Left lung (tissue), 10 donors: ENCODE results near the gene PRPF40A. TPM values are rescaled to one million over a fixed set of nuclear protein-coding genes. Genes with fewer than 3 reads are reported as not detected.

Experiments used
- ATAC-seq: fragments of 200-7000 bp; cut with Tn5 transposase; one replicate; pipeline ENCODE4 v1.9.1; 2020; ENCODE audit warnings: moderate library complexity
- DNase-seq, 4 donors: peaks; one replicate each; pipeline ENCODE4 v3.0.0-alpha.2; 2013 to 2020
- H3K27ac ChIP-seq, 2 donors: fragments of 200-600 bp; sonication (generic) in 1 of 2; one replicate each; pipeline versions ENCODE4 v1.5.0 to v1.8.0; 2020 to 2021
- H3K27me3 ChIP-seq, 2 donors: fragments of 200-600 bp; sonication (generic) in 1 of 2; one replicate each; pipeline versions ENCODE4 v1.5.0 to v1.8.0; 2020 to 2021
- H3K36me3 ChIP-seq, 2 donors: fragments of 200-600 bp; sonication (generic) in 1 of 2; one replicate each; pipeline versions ENCODE4 v1.5.0 to v1.8.0; 2020 to 2021
- H3K4me1 ChIP-seq, 2 donors: fragments of 200-600 bp; one replicate each; pipeline ENCODE4 v1.8.0; 2021
- H3K4me3 ChIP-seq, 2 donors: fragments of 200-600 bp; sonication (generic) in 1 of 2; one replicate each; pipeline versions ENCODE4 v1.5.0 to v1.8.0; 2020 to 2021; ENCODE audit warnings: mild to moderate bottlenecking in 1 of 2
- H3K9me3 ChIP-seq, 2 donors: fragments of 200-600 bp; sonication (generic) in 1 of 2; one replicate each; pipeline versions ENCODE4 v1.5.0 to v1.8.0; 2020 to 2021
- intact Hi-C, 2 donors: fragments of 100-400 bp; cut with DNase I; formaldehyde crosslinking; loops; one replicate each; pipeline versions ENCODE4 v1.11.2 to v1.14.2; 2022
- polyA plus RNA-seq, 6 donors: library from polyadenylated mRNA; unstranded; fragments of 120-200 nt; gene quantifications; one replicate each; pipeline ENCODE4 v1.2.1, GENCODE V29; 2013; ENCODE audit not compliant: insufficient read length in 6 of 6
- total RNA-seq, 2 donors: library from RNA; stranded (reverse); fragmentation: NEBNext Ultra II Directional; extraction: Animal tissue kit (Norgen Biotek cat#: 25700); gene quantifications; one replicate each; pipeline ENCODE4 v1.2.1, GENCODE V29; 2021
- TF ChIP-seq, protein P1 (sequence below), 2 donors: fragments of 200-600 bp; sonication (generic) in 1 of 2; IDR thresholded peaks; one replicate each; pipeline versions ENCODE4 v1.5.0 to v1.8.0; 2021; ENCODE audit warnings: antibody characterized with exemption in 2 of 2
- donor health status: DM: no; HTN: yes; CAD: no.
- donor health status: DM: no; HTN: no; CAD: no.

PRPF40A gene
- total and polyA plus RNA-seq, 8 donors, result 68.8 to 165 (median 135) TPM

DNA sequence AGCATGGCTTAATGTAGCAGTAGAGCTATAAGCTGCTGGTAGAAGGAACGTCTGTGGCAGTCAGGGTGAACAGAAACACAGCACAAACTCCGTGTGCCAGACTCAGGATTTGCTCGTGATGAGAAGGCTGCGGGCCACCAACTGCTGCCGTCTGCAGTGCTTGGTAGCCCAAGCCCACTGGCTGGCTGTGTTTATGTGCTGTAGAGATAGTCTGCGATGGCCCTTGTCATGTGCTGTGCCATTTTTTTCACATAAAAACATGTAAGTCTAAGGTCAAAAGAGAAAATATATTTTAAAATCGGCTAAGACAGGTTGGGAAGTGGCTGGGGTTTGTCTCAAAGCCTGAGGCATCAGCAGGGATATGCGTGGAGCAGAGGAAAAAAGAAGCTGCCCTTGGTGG is 78.7 kb downstream of the PRPF40A start:
- no peak overlapping the region for H3K4me3 ChIP-seq
- DNase-seq (no peak), ATAC-seq (no peak)
- H3K36me3 ChIP-seq, result peaks cover 0 to 71% of the 10 kb centered on the region in 2 donors
- no peaks in the 10 kb centered on the region for H3K9me3 ChIP-seq
- H3K27me3 ChIP-seq, result no peaks in the 10 kb centered on the region
- peaks cover 0 to 11% of the 10 kb centered on the region in 2 donors for H3K4me1 ChIP-seq
- TF ChIP-seq, protein P1, sequence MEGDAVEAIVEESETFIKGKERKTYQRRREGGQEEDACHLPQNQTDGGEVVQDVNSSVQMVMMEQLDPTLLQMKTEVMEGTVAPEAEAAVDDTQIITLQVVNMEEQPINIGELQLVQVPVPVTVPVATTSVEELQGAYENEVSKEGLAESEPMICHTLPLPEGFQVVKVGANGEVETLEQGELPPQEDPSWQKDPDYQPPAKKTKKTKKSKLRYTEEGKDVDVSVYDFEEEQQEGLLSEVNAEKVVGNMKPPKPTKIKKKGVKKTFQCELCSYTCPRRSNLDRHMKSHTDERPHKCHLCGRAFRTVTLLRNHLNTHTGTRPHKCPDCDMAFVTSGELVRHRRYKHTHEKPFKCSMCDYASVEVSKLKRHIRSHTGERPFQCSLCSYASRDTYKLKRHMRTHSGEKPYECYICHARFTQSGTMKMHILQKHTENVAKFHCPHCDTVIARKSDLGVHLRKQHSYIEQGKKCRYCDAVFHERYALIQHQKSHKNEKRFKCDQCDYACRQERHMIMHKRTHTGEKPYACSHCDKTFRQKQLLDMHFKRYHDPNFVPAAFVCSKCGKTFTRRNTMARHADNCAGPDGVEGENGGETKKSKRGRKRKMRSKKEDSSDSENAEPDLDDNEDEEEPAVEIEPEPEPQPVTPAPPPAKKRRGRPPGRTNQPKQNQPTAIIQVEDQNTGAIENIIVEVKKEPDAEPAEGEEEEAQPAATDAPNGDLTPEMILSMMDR (IDR thresholded peaks at IDR 0.05), result no peak
- no peak overlapping the region for H3K27ac ChIP-seq
- intact Hi-C loops, result loop anchor here in 1 of 2 donors (5.0 to 10.0 kb wide), 2 partner anchors 451 to 604 kb away; no protein-coding TSS in a partner anchor

- ATAC-seq, result no peak
- intact Hi-C loops, result loop anchor here in 1 of 2 donors (5.0 to 10.0 kb wide), 2 partner anchors 451 to 603 kb away; no protein-coding TSS in a partner anchor
- Histone ChIP-seq H3K9me3 (no peaks in the 10 kb centered on the region), H3K36me3 (peaks cover 0 to 71% of the 10 kb centered on the region in 2 donors), H3K27ac (no peak overlapping the region), H3K4me1 (peaks cover 0 to 11% of the 10 kb centered on the region in 2 donors), H3K4me3 (no peak overlapping the region), H3K27me3 (no peaks in the 10 kb centered on the region)
- no peak for DNase-seq
- TF ChIP-seq, protein P1 (IDR thresholded peaks at IDR 0.05), result no peak
Observed at GRCh38 chr2:152638056-152638455, 79.2 kb downstream of the PRPF40A start.

GRCh38 chr2:152637251-152637650 is 80.0 kb downstream of the PRPF40A start:
- TF ChIP-seq, protein P1 (IDR thresholded peaks at IDR 0.05), result no peak
- H3K27me3 ChIP-seq, result no peaks in the 10 kb centered on the region
- no peaks in the 10 kb centered on the region for H3K9me3 ChIP-seq
- ATAC-seq (no peak), DNase-seq (no peak)
- H3K27ac ChIP-seq, result no peak overlapping the region
- H3K4me1 ChIP-seq, result peaks cover 0 to 11% of the 10 kb centered on the region in 2 donors
- peaks cover 0 to 68% of the 10 kb centered on the region in 2 donors for H3K36me3 ChIP-seq
- H3K4me3 ChIP-seq, result no peak overlapping the region
- intact Hi-C loops, result loop anchor here in 1 of 2 donors (5.0 to 10.0 kb wide), 2 partner anchors 450 to 602 kb away; no protein-coding TSS in a partner anchor

- ATAC-seq (peak; percentile 88), DNase-seq (peak in 3 of 4 donors; percentile 39 to 59 (median 56))
- H3K36me3 ChIP-seq, result peaks cover 0 to 59% of the 10 kb centered on the region in 2 donors
- TF ChIP-seq, protein P1 (IDR thresholded peaks at IDR 0.05), result peak; percentile 76 to 82
- no peaks in the 10 kb centered on the region for H3K27me3 ChIP-seq
- intact Hi-C loops, result loop anchor here in 1 of 2 donors (5.0 to 10.0 kb wide), 2 partner anchors 448 to 601 kb away; no protein-coding TSS in a partner anchor
- H3K27ac ChIP-seq, result no peak overlapping the region
- peaks cover 0 to 11% of the 10 kb centered on the region in 2 donors for H3K4me1 ChIP-seq
- no peak overlapping the region for H3K4me3 ChIP-seq
- H3K9me3 ChIP-seq, result no peaks in the 10 kb centered on the region
Observed at GRCh38 chr2:152635635-152636298, 81.5 kb downstream of the PRPF40A start.

DNA sequence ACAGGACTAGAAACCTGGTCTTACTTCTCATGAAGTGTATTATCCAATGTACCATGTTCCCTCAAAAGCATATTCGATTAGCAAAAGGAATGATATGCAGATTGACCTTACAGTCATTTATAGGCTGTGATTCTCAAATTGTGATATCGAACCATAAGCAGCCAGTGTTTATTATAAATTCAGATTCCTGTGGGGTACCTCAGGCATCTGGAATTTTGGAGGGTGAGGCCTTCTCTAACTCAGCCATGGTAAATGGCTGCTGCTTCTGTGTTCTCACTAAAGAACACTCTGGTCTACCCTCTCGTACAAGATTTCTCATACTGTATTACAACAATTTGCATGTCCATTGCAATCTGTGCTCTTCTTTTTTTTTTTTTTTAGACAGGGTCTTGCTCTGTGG is 84.5 kb downstream of the PRPF40A start:
- Histone ChIP-seq H3K36me3 (peaks cover 0 to 48% of the 10 kb centered on the region in 2 donors), H3K4me3 (no peak overlapping the region), H3K4me1 (peaks cover 0 to 11% of the 10 kb centered on the region in 2 donors), H3K27me3 (no peaks in the 10 kb centered on the region), H3K9me3 (no peaks in the 10 kb centered on the region), H3K27ac (no peak overlapping the region)
- intact Hi-C loops, result loop anchor here in 1 of 2 donors (10.0 kb wide), 1 partner anchor 598 kb away; no protein-coding TSS in a partner anchor
- ATAC-seq, result no peak
- TF ChIP-seq, protein P1 (IDR thresholded peaks at IDR 0.05), result no peak
- no peak for DNase-seq
